HepG2 (cell line): ENCODE results near the gene CCDC142. TPM values are rescaled to one million over a fixed set of nuclear protein-coding genes. Genes with fewer than 3 reads are reported as not detected.

Experiments
- ATM ChIP-seq: fragments of 450-650 bp; IDR thresholded peaks from 2 replicates; pipeline ENCODE4 v1.7.1; 2017; ENCODE audit warnings: mild to moderate bottlenecking, borderline replicate concordance
- FOXC1 ChIP-seq: sonication (generic); formaldehyde crosslinking; IDR thresholded peaks from 2 replicates; pipeline ENCODE4 v1.8.0; 2022; ENCODE audit warnings: mild to moderate bottlenecking, missing genetic modification reagents, borderline replicate concordance
- GPN1 ChIP-seq: sonication (generic); formaldehyde crosslinking; IDR thresholded peaks from 2 replicates; pipeline ENCODE4 v1.5.1; 2020; ENCODE audit warnings: missing genetic modification reagents, borderline replicate concordance
- IKZF4 ChIP-seq: sonication (generic); formaldehyde crosslinking; IDR thresholded peaks from 2 replicates; pipeline ENCODE4 v1.5.1; 2020; ENCODE audit warnings: borderline replicate concordance, mild to moderate bottlenecking, low read depth, missing genetic modification reagents; ENCODE audit errors: not compliant biosample characterization
- MAFF ChIP-seq: IDR thresholded peaks from 2 replicates; pipeline ENCODE4 v1.6.1; 2011; ENCODE audit warnings: low read depth, low read length, improper control_type of control experiment
- MAFK ChIP-seq, 2 experiments: IDR thresholded peaks in 1 of 2; conservative IDR thresholded peaks in 1 of 2; 2 replicates each; pipeline ENCODE4 v1.6.1; 2011; ENCODE audit warnings: improper control_type of control experiment in 2 of 2, low read length in 2 of 2
- MAZ ChIP-seq, 2 experiments: sonication (generic) in 1 of 2; formaldehyde crosslinking in 1 of 2; IDR thresholded peaks; 2 replicates each; pipeline versions ENCODE4 v1.5.0 to v1.6.1; 2012 to 2020; ENCODE audit warnings: low read depth in 2 of 2, mild to moderate bottlenecking in 2 of 2, borderline replicate concordance in 1 of 2, improper control_type of control experiment in 1 of 2, low read length in 1 of 2, missing genetic modification reagents in 1 of 2, moderate library complexity in 1 of 2
- MYC ChIP-seq: sonication (generic); formaldehyde crosslinking; IDR thresholded peaks from 2 replicates; pipeline ENCODE4 v1.9.0; 2021; ENCODE audit warnings: missing genetic modification reagents, borderline replicate concordance
- SMARCE1 ChIP-seq: fragments of 450-650 bp; IDR thresholded peaks from 2 replicates; pipeline ENCODE4 v1.6.1; 2017; ENCODE audit warnings: borderline replicate concordance
- ZNF10 ChIP-seq: sonication (generic); formaldehyde crosslinking; IDR thresholded peaks from 2 replicates; pipeline ENCODE4 v1.4.0; 2020; ENCODE audit warnings: mild to moderate bottlenecking, low read depth, missing genetic modification reagents, borderline replicate concordance
- ZNF274 ChIP-seq: sonication (generic); formaldehyde crosslinking; IDR thresholded peaks from 2 replicates; pipeline ENCODE4 v1.5.1; 2020; ENCODE audit warnings: mild to moderate bottlenecking, missing genetic modification reagents
- ZNF749 ChIP-seq: sonication (generic); formaldehyde crosslinking; IDR thresholded peaks from 2 replicates; pipeline ENCODE4 v1.8.0; 2022; ENCODE audit warnings: mild to moderate bottlenecking, missing genetic modification reagents, moderate library complexity, borderline replicate concordance
- polyA plus RNA-seq, 8 experiments: library from polyadenylated mRNA; depleted of rRNA in 3 of 8; stranded (reverse) in 7 of 8; unstranded in 1 of 8; fragments of >200 nt; fragmentation: Illumina TruSeq in 4 of 8; extraction: Trizol in 4 of 8; gene quantifications; 2 replicates each; pipeline versions ENCODE4 v1.2.1 to v1.2.3, GENCODE V29; 2011 to 2016; ENCODE audit warnings: low read depth in 4 of 8, missing spikeins in 1 of 8, mixed read lengths in 1 of 8; ENCODE audit not compliant: insufficient read depth in 1 of 8
- total RNA-seq, 5 experiments: library from RNA; depleted of rRNA; stranded (reverse); fragments of >200 nt; fragmentation: Illumina TruSeq; extraction: Trizol; gene quantifications; 2 replicates each; pipeline ENCODE4 v1.2.3, GENCODE V29; 2016; ENCODE audit warnings: low read depth in 1 of 5
- TF ChIP-seq, protein P1 (sequence below): sonication (generic); formaldehyde crosslinking; IDR thresholded peaks from 2 replicates; pipeline ENCODE4 v1.4.0; 2020; ENCODE audit warnings: missing genetic modification reagents, borderline replicate concordance
- TF ChIP-seq, protein P2 (sequence below): sonication (generic); formaldehyde crosslinking; IDR thresholded peaks from 2 replicates; pipeline ENCODE4 v1.4.0; 2020; ENCODE audit warnings: missing genetic modification reagents
- TF ChIP-seq, protein P3 (sequence below): sonication (generic); formaldehyde crosslinking; IDR thresholded peaks from 2 replicates; pipeline ENCODE4 v1.5.0; 2020; ENCODE audit warnings: mild to moderate bottlenecking, missing genetic modification reagents
- TF ChIP-seq, protein P4 (sequence below): sonication (generic); formaldehyde crosslinking; IDR thresholded peaks from 2 replicates; pipeline ENCODE4 v1.4.0; 2020; ENCODE audit warnings: mild to moderate bottlenecking, low read depth, missing genetic modification reagents
- TF ChIP-seq, protein P5 (sequence below): sonication (generic); formaldehyde crosslinking; IDR thresholded peaks from 2 replicates; pipeline ENCODE4 v1.4.0; 2020; ENCODE audit warnings: missing genetic modification reagents, mild to moderate bottlenecking, borderline replicate concordance

Gene CCDC142
- total and polyA plus RNA-seq, 2 of the 13 experiments (the other 11 are each of a cell fraction or from before 2014, with no cell fraction given): 14.7 to 30.4 TPM

DNA sequence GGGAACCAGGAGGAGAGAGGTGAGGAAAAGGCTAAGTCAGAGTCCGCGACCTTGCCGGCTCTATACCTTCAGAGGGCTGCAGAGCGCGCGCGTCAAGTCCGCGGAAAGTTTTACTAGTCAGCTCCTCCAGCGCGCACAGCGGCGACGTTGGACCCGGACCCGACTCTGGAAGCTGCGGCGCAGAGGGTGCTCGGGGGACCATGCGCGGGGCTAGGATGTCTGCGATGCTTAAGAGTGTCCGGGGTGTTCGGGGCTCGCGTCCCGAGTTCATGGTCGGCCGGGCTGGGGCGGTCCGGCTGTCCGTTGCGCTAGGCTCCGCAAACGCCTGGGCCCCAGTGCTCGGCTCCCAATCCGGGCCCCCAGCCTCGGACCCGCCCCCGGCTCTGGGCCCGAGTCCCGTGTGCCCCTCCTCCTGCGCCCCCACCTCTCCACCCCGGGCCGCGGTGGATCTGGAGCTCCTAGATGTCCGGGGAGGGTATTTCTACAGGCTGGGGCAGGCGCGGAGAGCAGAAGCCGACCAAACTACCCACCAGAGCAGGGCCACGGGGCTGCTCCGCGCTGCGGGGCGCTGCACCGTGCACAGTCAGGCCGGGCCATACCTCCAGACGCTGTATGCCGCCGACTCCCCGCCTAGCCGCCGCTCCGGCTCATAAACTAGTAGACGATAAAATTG lies 16.6 kb upstream of the CCDC142 start, which contains the start of gene LBX2 (continued):
- TF ChIP-seq, protein P1, sequence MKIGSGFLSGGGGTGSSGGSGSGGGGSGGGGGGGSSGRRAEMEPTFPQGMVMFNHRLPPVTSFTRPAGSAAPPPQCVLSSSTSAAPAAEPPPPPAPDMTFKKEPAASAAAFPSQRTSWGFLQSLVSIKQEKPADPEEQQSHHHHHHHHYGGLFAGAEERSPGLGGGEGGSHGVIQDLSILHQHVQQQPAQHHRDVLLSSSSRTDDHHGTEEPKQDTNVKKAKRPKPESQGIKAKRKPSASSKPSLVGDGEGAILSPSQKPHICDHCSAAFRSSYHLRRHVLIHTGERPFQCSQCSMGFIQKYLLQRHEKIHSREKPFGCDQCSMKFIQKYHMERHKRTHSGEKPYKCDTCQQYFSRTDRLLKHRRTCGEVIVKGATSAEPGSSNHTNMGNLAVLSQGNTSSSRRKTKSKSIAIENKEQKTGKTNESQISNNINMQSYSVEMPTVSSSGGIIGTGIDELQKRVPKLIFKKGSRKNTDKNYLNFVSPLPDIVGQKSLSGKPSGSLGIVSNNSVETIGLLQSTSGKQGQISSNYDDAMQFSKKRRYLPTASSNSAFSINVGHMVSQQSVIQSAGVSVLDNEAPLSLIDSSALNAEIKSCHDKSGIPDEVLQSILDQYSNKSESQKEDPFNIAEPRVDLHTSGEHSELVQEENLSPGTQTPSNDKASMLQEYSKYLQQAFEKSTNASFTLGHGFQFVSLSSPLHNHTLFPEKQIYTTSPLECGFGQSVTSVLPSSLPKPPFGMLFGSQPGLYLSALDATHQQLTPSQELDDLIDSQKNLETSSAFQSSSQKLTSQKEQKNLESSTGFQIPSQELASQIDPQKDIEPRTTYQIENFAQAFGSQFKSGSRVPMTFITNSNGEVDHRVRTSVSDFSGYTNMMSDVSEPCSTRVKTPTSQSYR (CRISPR knock-in tag): no peak
- TF ChIP-seq, protein P2, sequence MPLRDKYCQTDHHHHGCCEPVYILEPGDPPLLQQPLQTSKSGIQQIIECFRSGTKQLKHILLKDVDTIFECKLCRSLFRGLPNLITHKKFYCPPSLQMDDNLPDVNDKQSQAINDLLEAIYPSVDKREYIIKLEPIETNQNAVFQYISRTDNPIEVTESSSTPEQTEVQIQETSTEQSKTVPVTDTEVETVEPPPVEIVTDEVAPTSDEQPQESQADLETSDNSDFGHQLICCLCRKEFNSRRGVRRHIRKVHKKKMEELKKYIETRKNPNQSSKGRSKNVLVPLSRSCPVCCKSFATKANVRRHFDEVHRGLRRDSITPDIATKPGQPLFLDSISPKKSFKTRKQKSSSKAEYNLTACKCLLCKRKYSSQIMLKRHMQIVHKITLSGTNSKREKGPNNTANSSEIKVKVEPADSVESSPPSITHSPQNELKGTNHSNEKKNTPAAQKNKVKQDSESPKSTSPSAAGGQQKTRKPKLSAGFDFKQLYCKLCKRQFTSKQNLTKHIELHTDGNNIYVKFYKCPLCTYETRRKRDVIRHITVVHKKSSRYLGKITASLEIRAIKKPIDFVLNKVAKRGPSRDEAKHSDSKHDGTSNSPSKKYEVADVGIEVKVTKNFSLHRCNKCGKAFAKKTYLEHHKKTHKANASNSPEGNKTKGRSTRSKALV (CRISPR knock-in tag): peak; percentile 85; the same call in 1 of the 2 replicates
- 0 out of 2 replicates have a peak, but pooled peaks have one; percentile 7 for TF ChIP-seq MYC
- no peak for TF ChIP-seq ZNF274 (CRISPR knock-in tag)
- TF ChIP-seq FOXC1 (CRISPR knock-in tag): peak; percentile 4; the same call in 1 of the 2 replicates
- TF ChIP-seq MAFK (conservative IDR thresholded peaks at IDR 0.05 in 1 of 2, IDR thresholded peaks at IDR 0.05 in 1 of 2; ENCODE audit: low read length in 2 of 2): no peak
- TF ChIP-seq ATM: no peak
- TF ChIP-seq MAZ (IDR thresholded peaks at IDR 0.05; ENCODE audit: borderline replicate concordance, low read depth, low read length): peak; percentile 70
- peak; percentile 89 for TF ChIP-seq MAZ (CRISPR knock-in tag; IDR thresholded peaks at IDR 0.05; ENCODE audit: low read depth)
- no peak for TF ChIP-seq SMARCE1
- no peak for TF ChIP-seq MAFF
- TF ChIP-seq, protein P3, sequence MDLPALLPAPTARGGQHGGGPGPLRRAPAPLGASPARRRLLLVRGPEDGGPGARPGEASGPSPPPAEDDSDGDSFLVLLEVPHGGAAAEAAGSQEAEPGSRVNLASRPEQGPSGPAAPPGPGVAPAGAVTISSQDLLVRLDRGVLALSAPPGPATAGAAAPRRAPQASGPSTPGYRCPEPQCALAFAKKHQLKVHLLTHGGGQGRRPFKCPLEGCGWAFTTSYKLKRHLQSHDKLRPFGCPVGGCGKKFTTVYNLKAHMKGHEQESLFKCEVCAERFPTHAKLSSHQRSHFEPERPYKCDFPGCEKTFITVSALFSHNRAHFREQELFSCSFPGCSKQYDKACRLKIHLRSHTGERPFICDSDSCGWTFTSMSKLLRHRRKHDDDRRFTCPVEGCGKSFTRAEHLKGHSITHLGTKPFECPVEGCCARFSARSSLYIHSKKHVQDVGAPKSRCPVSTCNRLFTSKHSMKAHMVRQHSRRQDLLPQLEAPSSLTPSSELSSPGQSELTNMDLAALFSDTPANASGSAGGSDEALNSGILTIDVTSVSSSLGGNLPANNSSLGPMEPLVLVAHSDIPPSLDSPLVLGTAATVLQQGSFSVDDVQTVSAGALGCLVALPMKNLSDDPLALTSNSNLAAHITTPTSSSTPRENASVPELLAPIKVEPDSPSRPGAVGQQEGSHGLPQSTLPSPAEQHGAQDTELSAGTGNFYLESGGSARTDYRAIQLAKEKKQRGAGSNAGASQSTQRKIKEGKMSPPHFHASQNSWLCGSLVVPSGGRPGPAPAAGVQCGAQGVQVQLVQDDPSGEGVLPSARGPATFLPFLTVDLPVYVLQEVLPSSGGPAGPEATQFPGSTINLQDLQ (CRISPR knock-in tag): no peak
- TF ChIP-seq, protein P4, sequence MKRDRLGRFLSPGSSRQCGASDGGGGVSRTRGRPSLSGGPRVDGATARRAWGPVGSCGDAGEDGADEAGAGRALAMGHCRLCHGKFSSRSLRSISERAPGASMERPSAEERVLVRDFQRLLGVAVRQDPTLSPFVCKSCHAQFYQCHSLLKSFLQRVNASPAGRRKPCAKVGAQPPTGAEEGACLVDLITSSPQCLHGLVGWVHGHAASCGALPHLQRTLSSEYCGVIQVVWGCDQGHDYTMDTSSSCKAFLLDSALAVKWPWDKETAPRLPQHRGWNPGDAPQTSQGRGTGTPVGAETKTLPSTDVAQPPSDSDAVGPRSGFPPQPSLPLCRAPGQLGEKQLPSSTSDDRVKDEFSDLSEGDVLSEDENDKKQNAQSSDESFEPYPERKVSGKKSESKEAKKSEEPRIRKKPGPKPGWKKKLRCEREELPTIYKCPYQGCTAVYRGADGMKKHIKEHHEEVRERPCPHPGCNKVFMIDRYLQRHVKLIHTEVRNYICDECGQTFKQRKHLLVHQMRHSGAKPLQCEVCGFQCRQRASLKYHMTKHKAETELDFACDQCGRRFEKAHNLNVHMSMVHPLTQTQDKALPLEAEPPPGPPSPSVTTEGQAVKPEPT (CRISPR knock-in tag): no peak
- no peak for TF ChIP-seq IKZF4 (CRISPR knock-in tag)
- no peak for TF ChIP-seq ZNF10 (CRISPR knock-in tag)
- TF ChIP-seq, protein P5, sequence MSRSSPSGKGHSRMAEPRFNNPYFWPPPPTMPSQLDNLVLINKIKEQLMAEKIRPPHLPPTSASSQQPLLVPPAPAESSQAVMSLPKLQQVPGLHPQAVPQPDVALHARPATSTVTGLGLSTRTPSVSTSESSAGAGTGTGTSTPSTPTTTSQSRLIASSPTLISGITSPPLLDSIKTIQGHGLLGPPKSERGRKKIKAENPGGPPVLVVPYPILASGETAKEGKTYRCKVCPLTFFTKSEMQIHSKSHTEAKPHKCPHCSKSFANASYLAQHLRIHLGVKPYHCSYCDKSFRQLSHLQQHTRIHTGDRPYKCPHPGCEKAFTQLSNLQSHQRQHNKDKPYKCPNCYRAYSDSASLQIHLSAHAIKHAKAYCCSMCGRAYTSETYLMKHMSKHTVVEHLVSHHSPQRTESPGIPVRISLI (CRISPR knock-in tag): no peak
- TF ChIP-seq GPN1 (CRISPR knock-in tag): no peak
- no peak for TF ChIP-seq ZNF749 (CRISPR knock-in tag)
